Urothelium cell line (cell line): ENCODE results near the gene SCN1B.

Experiments
- DNase-seq: peaks from one replicate; pipeline ENCODE4 v3.0.0; 2011; ENCODE audit warnings: low spot score, mixed read lengths
- FAIRE-seq: peaks from 2 replicates; lab custom pipeline; 2011; peaks lifted over from hg19 to GRCh38; lab: Jason Lieb, UNC

SCN1B gene

DNA sequence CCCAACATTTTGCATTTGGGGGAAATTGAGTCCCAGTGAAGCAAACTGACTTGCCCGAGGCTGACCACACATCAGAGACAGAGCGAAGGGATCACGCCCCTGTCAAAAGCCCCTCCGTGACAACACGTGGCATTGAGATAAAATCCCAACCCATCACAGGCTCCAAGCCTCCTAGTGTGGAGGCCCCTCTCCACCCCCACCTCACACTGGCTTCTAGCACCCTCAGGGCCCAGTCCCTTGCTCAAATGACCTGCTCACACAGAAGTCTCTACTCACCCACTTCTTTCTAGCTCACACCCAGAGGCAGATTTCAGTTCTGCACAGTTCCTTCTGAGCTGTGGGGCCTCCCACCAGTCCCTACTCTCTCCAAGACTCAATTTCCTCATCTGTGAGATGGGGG, 21.5 kb downstream of the SCN1B start:
- DNase-seq (no peak), FAIRE-seq (no peak)

DNA sequence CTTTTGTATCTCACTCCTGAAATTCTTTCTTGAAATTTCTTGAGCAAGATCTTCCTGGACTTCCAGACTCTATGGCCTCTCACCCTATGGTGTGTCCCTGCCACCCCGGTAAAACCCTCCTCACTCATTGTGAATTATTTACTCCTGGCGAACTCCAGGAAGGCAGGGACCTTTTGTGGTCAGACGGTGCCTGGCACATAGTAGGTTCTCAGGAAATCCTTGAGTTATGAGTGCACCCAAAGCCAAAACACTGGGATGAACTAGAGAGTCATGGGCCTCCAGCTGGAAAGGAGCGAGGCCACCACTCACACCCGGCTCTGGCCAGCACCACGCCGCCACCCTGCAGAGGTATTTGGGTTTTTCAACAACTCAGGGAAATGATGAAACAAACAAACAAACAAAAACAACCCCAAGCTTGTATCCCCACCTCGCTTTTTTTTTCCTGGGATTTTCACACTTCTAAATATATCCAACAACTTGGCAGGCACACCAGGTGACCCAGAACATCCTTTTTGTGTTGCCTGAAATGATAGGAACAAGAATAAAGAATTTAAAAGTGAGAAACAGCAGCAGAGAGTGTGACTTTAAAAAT, 22.4 kb downstream of the SCN1B start:
- DNase-seq (no peak), FAIRE-seq (no peak)

DNA sequence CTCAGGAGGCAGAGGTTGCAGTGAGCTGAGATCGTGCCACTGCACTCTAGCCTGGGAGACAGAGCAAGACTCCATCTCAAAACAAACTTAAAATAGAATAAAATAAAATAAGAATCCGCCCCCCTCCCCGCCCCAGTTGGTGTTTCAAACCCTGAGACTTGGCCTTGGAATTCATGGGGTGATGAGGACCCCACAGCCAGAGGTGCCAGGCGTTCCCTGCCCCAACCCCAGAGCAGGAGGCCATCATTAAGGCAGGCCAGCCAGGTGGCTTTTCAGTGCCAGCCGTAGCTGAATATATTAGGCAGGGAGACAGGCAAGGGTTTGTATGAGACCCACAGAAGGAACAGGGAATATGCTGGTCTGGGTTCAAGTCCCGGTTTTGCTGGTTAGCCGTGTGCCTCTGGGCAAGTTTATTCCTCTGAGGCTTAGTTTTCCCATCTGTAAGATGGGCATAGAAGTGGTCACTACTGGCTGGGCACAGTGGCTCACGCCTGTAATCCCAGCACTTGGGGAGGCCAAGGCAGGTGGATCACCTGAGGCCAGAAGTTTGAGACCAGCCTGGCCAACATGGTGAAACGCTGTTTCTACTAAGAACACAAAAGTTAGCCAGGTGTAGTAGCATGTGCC, 23.5 kb downstream of the SCN1B start:
- DNase-seq (no peak), FAIRE-seq (no peak)

DNA sequence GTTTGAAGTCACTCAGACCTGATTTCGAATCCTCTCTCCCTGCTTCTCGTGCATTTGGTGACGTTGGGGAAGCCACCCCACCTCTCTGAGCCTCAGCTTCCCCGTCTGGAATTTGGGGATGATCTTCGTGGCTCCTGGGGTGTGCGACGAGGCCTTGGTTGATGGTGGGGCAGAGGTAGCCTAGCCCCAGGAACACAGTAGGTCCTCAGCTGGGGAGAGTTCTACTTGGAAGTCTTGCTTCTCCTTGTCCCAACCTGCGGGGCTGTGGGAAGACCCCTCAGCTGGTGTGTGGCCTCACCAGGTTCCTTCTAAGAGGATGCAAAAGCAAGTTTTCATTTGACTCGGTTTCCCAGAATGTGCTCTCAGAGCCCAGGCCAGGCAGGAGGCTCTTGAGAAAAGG, 24.4 kb downstream of the SCN1B start:
- no peak for FAIRE-seq

DNA sequence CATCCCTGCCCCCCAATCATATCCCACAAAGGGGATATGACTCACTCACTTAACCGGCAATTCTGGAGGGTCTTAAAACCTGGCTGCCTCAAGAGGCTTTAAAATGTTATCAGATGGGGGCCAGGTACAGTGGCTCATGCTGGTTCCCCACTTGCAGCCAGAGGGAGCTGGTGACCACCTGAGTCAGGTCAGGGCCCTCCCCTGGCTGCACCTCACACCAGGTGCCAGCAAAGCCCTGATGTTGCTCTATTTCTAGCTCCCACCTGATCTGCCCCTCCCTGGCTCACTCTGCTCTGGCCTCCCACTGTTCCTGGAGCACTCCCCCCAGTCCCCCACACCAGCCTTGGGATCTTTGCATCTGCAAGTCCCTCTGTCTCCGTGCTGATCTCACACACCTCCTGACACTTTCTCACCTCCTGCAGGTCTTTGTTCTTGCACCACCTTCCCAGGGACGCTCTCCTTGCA, 25.5 kb downstream of the SCN1B start:
- DNase-seq (peak; percentile 44), FAIRE-seq (no peak)

More for the DNA sequence above, 24.4 kb downstream of the SCN1B start:
- DNase-seq: no peak

DNA sequence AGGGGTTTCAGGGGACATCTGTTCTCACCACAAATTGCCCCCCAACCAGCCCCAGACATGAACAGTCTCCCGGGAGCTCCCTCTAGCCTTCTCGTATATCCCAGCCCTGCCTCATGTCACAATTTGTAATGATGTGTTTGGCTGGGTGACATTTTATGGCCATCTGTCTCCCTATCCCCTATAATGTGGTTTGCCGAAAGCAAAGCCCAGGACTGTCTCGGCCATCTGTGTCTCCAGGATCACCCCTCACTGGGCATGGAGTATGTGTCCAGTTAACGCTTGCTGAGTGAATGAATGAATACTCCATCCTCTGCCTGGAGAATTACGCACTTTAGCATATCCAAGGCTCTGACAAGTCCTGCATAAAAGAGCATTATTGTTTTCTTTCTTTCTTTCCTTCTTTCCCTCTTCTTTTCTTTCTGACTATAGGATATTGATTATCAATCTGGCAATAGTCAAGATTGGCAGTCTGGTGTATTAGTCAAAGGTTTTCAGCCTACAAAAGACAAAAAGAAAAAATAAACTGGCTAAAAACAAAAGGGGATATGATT, 26.3 kb downstream of the SCN1B start:
- FAIRE-seq: no peak

DNA sequence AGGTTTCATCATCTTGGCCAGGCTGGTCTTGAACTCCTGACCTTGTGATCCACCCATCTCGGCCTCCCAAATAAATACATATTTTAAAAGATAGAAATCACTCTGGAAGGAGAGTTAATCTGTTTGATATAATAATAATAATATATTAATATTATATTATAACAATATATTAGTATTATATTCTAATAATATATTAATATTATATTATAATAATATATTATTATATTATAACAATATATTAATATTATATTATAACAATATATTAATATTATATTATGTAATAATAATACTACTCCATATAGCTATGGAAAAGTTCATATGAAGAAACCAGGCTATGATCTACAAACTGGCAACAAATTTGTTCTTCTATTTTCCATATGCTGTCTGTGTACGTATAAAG, 28.1 kb downstream of the SCN1B start:
- no peak for FAIRE-seq

More for the DNA sequence above, 26.3 kb downstream of the SCN1B start:
- DNase-seq: no peak

DNA sequence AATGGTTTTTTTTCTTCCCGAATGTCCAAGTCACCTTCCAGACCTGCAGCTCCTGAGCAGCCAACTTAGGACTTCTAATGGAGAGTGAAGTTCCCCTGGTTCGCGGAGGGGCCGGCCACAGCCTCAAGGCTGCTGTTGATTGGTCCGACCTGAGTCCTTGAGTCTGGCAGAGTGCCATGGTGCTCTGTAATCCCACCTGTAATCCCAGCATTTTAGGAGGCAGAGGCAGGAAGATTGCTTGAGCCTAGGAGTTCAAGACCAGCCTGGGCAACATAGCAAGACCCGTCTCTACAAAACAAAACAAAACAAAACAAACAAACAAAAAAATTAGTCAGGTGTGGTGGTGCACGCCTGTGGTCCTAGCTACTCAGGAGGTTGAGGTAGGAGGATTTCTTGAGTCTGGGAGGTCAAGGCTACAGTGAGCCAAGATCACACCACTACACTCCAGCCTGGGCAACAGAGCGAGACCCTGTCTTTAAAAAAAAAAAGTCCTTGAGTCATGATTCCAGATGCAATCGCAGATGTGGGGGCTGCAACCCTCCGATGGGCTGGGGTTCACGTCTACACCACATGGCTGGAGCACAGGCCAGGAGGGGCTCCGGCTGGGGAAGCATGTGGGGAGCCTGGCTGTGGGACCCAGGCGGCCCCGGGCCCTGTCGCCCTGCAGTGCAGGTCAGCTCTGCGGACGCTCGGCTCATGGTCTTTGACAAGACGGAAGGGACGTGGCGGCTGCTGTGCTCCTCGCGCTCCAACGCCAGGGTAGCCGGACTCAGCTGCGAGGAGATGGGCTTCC, 28.9 kb downstream of the SCN1B start:
- no peak for FAIRE-seq
- DNase-seq: no peak

More for the DNA sequence above, 28.1 kb downstream of the SCN1B start:
- no peak for DNase-seq

DNA sequence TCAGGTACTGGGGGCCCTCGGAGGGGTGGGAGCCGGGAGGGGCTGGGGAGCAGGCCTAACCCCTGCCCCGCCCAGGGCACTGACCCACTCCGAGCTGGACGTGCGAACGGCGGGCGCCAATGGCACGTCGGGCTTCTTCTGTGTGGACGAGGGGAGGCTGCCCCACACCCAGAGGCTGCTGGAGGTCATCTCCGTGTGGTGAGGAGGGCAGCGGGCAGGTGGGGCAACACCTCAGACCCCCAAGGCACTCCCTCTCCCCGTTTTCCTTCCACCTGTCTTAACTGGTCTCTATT, 29.5 kb downstream of the SCN1B start:
- no peak for FAIRE-seq

DNA sequence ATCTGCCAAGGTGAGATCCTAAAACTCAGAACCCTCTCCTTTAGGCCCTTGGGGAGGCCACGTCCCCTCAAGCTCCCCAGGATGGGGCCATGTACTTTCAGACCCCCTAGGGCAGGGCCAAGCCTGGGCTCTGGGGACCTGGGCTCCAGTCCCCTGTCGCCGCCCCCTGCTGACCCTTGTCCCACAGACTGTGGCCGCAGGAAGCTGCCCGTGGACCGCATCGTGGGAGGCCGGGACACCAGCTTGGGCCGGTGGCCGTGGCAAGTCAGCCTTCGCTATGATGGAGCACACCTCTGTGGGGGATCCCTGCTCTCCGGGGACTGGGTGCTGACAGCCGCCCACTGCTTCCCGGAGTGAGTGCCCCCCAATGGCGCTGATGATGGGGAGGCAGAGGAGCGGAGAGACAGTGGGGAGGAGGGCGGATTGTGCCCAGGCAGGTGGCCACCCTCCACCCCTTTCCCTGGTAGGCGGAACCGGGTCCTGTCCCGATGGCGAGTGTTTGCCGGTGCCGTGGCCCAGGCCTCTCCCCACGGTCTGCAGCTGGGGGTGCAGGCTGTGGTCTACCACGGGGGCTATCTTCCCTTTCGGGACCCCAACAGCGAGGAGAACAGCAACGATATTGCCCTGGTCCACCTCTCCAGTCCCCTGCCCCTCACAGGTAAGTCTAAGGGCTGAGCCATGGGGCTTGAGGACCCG, 30.0 kb downstream of the SCN1B start:
- no peak for DNase-seq
- FAIRE-seq: no peak

More for the DNA sequence above, 29.5 kb downstream of the SCN1B start:
- DNase-seq: no peak

DNA sequence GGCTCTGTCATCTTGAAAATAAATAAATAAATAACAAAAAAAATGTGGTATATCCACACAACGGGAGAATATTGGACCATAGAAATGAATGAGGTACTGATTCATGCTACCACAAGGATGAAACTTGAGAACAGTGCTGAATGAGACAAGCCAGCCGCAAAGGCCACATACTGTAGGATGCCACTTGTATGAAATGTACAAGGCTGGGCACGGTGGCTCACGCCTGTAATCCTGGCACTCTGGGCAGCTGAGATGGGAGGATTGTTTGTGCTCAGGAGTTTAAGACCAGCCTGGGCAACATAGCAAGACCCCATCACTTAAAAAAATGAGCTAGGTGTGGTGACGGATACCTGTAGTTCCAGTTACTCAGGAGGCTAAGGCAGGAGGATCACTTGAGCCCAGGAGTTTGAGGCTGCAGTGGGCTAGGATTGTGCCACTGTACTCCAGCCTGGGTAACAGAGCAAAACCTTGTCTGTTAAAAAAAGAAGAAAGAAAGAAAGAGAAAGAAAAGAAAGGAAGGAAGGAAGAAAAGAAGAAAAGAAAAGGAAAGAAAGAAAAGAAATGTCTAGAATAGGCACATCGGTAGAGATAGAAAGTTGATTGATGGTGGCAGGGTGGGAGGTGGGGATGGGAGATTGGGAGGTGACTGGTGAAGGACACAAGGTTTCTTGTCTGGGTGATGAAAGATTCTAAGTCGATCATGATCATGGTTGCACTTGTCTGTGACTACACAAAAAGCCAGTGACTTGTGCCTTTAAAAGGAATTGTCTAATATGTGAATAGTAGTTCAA, 31.5 kb downstream of the SCN1B start:
- DNase-seq (peak; percentile 49), FAIRE-seq (no peak)

DNA sequence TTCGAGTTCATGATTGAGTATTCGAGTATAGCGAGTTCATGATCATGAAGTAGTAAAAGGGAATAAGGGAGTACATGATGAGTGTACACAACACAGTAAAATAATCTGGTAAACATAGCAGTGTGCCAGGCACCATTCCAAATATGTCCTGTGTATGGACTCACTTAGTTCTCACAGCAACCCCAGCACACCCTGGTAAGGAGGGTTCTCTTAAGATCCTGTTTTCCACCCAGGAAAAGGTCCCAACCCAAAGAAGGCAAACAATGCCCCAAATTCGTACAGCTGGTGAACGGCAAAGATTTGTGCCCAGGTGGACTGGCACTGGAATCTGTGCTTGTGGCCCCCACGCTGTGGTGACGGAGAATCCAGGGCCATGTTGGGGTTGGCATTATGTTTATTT, 32.7 kb downstream of the SCN1B start:
- DNase-seq: no peak
- no peak for FAIRE-seq

DNA sequence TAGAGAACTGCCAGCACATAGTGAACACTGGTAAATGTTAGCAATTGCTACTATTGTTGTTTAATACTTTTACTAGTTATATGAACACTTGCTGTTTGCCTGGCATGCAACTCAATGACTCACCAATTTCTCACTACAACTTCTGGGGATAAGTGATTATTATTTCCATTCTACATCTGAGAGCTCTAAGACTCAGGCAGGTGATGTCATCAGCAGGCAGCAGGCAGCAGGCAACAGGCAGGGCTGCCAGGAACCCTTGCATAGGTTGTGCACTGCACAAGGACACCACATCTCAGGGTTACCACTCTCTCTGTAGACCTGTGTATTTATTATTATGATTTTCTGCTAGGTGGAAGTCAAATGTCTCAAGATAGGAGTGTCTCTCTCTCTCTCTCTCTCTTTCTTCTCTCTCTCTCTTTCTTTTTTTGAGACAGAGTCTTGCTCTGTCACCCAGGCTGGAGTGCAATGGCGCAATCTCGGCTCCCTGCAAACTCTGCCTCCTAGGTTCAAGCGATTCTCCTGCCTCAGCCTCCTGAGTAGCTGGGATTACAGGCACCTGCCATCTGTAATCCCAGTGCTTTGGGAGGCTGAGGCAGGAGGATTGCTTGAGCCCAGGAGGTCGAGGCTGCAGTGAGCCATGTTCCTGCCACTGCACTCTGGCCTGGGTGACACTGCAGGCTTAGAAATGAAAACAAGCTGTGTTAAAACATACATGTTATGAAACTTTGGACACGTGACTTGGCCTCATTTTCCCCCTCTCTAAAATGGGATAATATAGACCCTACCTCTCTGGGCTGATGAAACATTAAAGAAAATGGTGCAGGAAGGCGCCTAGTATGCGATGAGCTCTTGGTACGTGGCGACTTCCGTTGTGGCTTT, 33.9 kb downstream of the SCN1B start:
- DNase-seq (peak; percentile 51), FAIRE-seq (no peak)

DNA sequence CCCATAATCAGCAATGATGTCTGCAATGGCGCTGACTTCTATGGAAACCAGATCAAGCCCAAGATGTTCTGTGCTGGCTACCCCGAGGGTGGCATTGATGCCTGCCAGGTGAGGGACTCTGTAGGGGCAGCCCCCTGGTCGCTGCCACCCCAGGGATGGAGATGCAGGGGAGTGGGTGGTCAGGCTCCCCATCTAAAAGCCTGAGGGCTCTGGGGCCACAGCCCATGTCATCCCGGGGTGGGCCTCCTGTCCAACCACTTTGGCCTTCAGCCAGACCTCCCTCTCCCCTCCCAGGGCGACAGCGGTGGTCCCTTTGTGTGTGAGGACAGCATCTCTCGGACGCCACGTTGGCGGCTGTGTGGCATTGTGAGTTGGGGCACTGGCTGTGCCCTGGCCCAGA, 35.3 kb downstream of the SCN1B start:
- FAIRE-seq (no peak), DNase-seq (no peak)

DNA sequence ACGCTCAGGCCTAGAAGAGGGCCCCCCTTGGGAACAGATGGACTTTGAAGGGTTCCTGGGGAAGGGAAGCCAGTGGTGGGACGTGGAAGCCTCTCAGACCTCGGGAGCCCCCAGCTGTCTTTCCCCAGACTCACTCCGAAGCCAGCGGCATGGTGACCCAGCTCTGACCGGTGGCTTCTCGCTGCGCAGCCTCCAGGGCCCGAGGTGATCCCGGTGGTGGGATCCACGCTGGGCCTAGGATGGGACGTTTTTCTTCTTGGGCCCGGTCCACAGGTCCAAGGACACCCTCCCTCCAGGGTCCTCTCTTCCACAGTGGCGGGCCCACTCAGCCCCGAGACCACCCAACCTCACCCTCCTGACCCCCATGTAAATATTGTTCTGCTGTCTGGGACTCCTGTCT, 35.9 kb downstream of the SCN1B start:
- FAIRE-seq (no peak), DNase-seq (no peak)

DNA sequence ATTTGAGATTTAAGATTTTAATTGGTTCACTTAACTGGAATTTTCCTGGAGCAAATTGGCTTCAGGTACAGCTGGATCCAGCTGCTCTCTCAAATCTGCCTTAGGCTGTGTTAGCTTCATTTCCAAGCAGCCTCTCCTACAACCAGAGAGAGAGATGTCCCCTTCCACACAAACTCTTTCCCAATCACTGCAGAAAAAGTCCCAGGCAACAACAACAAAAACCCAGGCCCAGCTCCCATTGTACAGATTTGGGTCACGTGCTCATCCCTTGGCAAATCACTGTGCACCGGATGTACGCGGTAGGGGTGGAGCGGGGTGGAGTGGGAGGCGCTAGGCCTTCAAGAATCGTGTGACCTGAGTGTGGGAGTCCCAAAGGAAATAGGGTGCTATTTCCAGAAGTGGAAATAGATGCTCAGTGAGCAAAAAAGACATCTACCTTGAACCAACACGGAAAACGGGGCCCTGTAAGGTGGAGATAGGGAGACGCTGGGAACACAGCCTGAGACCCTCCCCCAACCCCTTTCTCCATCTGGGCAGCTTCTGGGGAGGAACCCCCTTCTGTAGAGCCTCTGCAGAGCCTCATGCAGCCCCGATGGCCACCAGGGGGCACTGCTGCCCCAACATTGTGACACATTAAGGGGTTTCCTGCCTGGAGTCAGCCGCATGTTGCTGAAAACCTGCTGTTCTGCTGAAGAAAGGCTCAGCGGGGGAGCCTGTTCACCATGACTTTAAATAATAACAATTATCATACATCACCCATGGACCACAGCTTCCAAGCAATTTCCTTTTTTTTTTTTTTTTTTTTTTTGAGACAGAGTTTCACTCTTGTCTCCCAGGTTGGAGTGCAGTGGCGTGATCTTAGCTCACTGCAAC, 36.7 kb downstream of the SCN1B start:
- FAIRE-seq (no peak), DNase-seq (peak; percentile 73)

DNA sequence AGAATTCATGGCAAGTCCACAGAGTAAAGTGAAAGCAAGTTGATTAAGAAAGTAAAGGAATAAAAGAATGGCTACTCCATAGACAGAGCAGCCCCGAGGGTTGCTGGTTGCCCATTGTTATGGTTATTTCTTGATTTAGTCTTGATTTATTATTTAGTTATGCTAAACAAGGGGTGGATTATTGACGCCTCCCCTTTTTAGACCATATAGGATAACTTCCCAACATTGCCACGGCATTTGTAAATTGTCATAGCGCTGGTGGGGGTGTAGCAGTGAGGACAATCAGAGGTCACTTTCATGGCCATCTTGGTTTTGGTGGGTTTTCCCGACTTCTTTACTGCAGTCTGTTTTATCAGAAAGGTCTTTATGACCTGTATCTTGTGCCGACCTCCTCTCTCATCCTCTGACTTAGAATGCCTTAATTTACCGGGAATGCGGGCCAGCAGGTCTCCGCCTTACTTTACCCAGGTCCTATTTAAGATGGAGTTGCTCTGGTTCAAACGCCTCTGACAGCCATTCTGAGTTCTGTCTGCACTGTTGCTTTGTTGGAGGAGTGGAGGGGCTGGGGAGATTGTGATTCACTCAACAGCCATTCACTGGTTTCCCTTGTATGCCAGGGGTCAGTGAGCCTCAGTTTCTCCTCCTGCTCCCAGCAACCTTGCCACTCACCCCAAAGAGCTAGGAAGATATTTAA, 38.8 kb downstream of the SCN1B start:
- no peak for FAIRE-seq
- no peak for DNase-seq

DNA sequence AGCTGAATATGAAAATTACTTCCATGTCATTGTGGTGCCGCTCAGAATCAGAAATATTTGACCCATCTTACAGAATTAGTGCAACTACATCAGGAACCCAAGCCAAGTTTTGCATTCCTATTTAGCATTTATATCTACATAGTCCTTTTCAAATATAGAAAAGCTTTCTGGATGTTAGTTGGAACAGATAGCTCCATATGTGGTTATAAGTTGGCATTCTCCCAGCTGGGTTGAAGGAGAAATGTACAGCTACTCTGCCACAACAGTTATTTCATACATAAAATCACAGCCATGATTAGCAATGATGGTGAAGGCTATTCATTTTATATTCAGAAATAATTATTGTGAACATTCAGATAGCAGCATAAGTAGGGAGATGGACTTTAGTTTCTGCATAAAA, 39.4 kb downstream of the SCN1B start:
- DNase-seq: no peak
- FAIRE-seq: no peak
